Calu3 (cell line): ENCODE measurements around the gene TUBB1. TPM values are rescaled to one million over a fixed set of nuclear protein-coding genes. Genes with fewer than 3 reads are reported as not detected.

Experiments
- BruUV-seq: library from RNA; stranded (reverse); fragments of 400-500 nt; replicated peaks from 2 replicates; lab custom pipeline; 2021; lab: Mats Ljungman, UMichigan
- CTCF ChIA-PET: fragments of 300-600 bp; sonication (Branson Sonifier 250); formaldehyde crosslinking; loops from one replicate; lab custom pipeline; 2022; ENCODE audit warnings: antibody characterized with exemption; lab: Charles Lee
- DNase-seq: peaks from one replicate; pipeline ENCODE4 v3.0.0; 2022
- H3K27ac Mint-ChIP-seq: one replicate; pipeline ENCODE4 v1.8.0; 2022; ENCODE audit warnings: mixed read lengths; ENCODE audit not compliant: unreplicated experiment
- H3K27me3 Mint-ChIP-seq: one replicate; pipeline ENCODE4 v1.8.0; 2022; ENCODE audit warnings: mixed read lengths; ENCODE audit not compliant: unreplicated experiment
- H3K36me3 Mint-ChIP-seq: one replicate; pipeline ENCODE4 v1.8.0; 2022; ENCODE audit warnings: mild to moderate bottlenecking, moderate library complexity, mixed read lengths; ENCODE audit not compliant: insufficient read depth, unreplicated experiment
- H3K4me1 Mint-ChIP-seq: one replicate; pipeline ENCODE4 v1.8.0; 2022; ENCODE audit warnings: mild to moderate bottlenecking, low read depth, mixed read lengths; ENCODE audit not compliant: unreplicated experiment
- H3K4me3 Mint-ChIP-seq: one replicate; pipeline ENCODE4 v1.8.0; 2022; ENCODE audit warnings: mild to moderate bottlenecking, low read depth, moderate library complexity, mixed read lengths; ENCODE audit not compliant: unreplicated experiment
- H3K9me3 Mint-ChIP-seq: one replicate; pipeline ENCODE4 v1.8.0; 2022; ENCODE audit warnings: low read depth, mixed read lengths; ENCODE audit not compliant: unreplicated experiment
- intact Hi-C: fragments of 100-400 bp; cut with micrococcal nuclease; formaldehyde crosslinking; loops from one replicate; pipeline ENCODE4 v1.10.0; 2022; ENCODE audit not compliant: unreplicated experiment
- total RNA-seq: library from RNA; stranded (reverse); gene quantifications from 2 replicates; pipeline ENCODE4 v1.2.3, GENCODE V29; 2022
- TF ChIP-seq, protein P1 (sequence below): fragments of 200-600 bp; IDR thresholded peaks from one replicate; pipeline ENCODE4 v1.8.0; 2022; ENCODE audit warnings: antibody characterized with exemption; ENCODE audit not compliant: unreplicated experiment

The TUBB1 gene
- total RNA-seq, 1 experiment from 2014 or later = not detected

DNA sequence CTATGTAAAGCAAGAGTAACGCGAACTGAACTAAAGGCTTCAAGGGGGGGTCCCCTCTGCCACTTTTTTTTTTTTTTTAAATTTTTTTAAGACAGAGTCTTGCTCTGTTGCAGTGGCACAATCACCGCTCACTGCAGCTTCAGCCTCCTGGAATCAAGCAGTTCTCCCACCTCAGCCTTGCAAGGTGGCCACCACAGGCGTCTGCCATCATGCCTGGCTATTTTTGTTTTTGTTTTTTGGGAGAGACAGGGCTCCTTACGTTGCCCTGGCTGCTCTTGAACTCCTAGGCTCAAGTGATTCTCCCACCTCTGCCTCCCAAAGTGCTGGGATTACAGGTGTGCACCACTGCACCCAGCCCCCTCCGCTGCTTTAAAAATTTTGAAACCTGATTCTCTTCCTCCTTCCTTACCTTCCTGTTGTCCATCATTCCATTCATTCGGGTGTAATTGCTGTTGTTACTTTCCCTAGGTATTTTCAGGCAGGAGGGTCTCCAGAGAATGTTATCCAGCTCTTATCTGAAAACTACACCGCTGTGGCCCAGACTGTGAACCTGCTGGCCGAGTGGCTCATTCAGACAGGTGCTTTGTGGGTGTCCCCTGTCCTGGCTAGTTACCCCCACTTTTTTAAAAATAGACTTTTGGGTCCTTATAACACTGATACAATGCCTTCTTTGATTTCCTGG lies 32.8 kb upstream of the TUBB1 start:
- no peaks in the 10 kb centered on the region for H3K9me3 Mint-ChIP-seq
- intact Hi-C loops = loop anchor here (5.0 kb wide), 1 partner anchor 79 kb away; no protein-coding TSS in a partner anchor
- CTCF ChIA-PET = interaction anchor here (0.7 to 0.9 kb wide), 2 partner anchors 9 to 46 kb away, joined by 3 read pairs; partner anchors contain the start of gene ATP5F1E
- DNase-seq = no peak
- BruUV-seq = no TSS peak
- H3K27me3 Mint-ChIP-seq = no peaks in the 10 kb centered on the region
- peaks cover 72% of the 10 kb centered on the region for H3K36me3 Mint-ChIP-seq
- peaks cover 27% of the 10 kb centered on the region for H3K4me1 Mint-ChIP-seq
- TF ChIP-seq, protein P1, sequence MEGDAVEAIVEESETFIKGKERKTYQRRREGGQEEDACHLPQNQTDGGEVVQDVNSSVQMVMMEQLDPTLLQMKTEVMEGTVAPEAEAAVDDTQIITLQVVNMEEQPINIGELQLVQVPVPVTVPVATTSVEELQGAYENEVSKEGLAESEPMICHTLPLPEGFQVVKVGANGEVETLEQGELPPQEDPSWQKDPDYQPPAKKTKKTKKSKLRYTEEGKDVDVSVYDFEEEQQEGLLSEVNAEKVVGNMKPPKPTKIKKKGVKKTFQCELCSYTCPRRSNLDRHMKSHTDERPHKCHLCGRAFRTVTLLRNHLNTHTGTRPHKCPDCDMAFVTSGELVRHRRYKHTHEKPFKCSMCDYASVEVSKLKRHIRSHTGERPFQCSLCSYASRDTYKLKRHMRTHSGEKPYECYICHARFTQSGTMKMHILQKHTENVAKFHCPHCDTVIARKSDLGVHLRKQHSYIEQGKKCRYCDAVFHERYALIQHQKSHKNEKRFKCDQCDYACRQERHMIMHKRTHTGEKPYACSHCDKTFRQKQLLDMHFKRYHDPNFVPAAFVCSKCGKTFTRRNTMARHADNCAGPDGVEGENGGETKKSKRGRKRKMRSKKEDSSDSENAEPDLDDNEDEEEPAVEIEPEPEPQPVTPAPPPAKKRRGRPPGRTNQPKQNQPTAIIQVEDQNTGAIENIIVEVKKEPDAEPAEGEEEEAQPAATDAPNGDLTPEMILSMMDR = no peak
- no peak overlapping the region for H3K4me3 Mint-ChIP-seq
- no peak overlapping the region for H3K27ac Mint-ChIP-seq

DNA sequence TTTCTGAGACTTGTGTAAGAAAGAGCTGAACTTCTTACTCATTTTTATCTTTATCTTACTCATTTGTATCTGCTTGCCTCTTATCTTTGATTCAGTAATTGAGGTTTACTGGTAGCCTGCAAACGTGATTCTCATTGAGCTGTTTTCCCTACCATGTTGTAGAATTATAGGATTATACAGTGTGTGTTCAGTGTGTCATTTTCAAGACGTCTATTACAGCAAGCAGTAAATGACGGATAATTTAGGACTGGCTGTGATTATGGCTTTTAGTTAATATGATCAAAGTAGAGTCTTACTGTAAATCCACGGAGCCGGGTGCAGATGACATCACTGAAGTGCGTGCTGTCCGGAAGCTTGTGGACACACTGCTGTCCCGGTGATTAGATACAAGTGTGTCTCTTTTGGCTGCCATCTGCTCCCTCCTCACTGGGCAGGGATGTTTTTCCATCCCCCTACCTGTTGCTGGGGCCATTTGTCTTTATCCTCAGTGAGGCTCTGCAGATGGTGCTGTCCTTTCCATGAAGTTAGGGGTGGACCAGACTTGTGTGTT lies 32.2 kb upstream of the TUBB1 start:
- H3K36me3 Mint-ChIP-seq = peaks cover 72% of the 10 kb centered on the region
- intact Hi-C loops = loop anchor here (5.0 kb wide), 1 partner anchor 80 kb away; no protein-coding TSS in a partner anchor
- H3K4me1 Mint-ChIP-seq = peaks cover 25% of the 10 kb centered on the region
- H3K4me3 Mint-ChIP-seq = no peak overlapping the region
- no peaks in the 10 kb centered on the region for H3K9me3 Mint-ChIP-seq
- no TSS peak for BruUV-seq
- no peak overlapping the region for H3K27ac Mint-ChIP-seq
- DNase-seq = no peak
- CTCF ChIA-PET = interaction anchor here (0.7 to 0.9 kb wide), 2 partner anchors 9 to 45 kb away, joined by 3 read pairs; partner anchors contain the start of gene ATP5F1E
- H3K27me3 Mint-ChIP-seq = no peaks in the 10 kb centered on the region
- TF ChIP-seq, protein P1 = no peak

DNA sequence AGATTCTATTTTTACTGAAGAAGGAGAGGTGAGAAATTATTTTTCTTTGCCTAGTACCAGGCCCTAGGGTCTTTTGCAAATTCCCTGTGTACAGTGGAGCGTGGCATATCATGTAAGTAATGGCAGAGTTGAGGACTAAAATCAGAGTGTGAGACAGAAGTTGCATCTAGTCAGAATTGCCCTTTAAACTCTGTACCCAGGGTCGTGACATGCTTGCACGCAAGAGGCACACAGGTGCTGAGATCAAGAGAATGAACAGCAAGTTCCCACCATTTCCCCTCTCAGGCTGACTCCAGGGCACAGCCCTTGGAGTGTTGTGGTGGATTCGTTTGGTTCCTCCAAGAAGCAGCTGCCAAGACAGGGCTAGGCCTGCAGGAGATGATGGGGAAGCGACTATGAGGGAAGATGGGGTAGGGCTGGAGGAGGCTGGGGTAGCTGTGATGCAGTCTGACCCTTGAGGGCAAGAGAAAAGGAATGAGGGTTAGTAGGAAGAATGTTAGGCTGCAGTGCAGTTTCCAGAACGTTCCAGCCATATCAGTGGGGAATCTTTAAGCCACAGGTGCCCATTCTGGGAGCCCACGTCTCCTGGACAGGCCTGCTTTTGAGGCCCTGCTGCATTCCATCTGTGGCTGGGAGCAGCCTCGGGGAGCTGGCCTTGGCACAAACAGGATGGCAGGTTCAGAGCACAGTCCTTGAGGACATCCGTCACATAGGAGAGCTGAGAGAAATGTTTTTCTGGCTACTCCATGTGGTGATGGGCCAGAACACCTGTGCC lies 31.3 kb upstream of the TUBB1 start:
- no peaks in the 10 kb centered on the region for H3K9me3 Mint-ChIP-seq
- no peak overlapping the region for H3K4me3 Mint-ChIP-seq
- intact Hi-C loops = loop anchor here (5.0 kb wide), 1 partner anchor 81 kb away; no protein-coding TSS in a partner anchor
- TF ChIP-seq, protein P1 = no peak
- CTCF ChIA-PET = no interaction called here
- H3K36me3 Mint-ChIP-seq = peaks cover 70% of the 10 kb centered on the region
- BruUV-seq = no TSS peak
- no peaks in the 10 kb centered on the region for H3K27me3 Mint-ChIP-seq
- no peak for DNase-seq
- H3K27ac Mint-ChIP-seq = no peak overlapping the region
- peaks cover 15% of the 10 kb centered on the region for H3K4me1 Mint-ChIP-seq

DNA sequence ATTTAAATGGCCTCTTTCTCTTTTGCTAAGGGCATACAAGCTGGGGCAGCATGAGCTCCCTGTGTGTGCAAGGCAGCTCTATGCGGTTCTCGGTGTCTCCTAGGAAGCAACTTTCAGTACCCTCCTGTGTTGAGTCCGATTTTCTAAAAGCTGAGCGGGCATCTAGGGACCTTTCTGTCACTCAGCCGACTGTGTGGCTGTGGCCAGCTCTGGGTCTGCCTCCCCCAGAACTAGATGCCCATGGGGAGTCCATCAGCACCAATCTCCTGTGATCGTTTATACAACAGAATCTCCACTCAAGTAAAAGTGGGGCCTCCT lies 30.7 kb upstream of the TUBB1 start:
- no TSS peak for BruUV-seq
- H3K4me3 Mint-ChIP-seq = no peak overlapping the region
- DNase-seq = no peak
- CTCF ChIA-PET = no interaction called here
- peaks cover 64% of the 10 kb centered on the region for H3K36me3 Mint-ChIP-seq
- intact Hi-C loops = loop anchor here (5.0 kb wide), 1 partner anchor 81 kb away; no protein-coding TSS in a partner anchor
- no peaks in the 10 kb centered on the region for H3K27me3 Mint-ChIP-seq
- H3K4me1 Mint-ChIP-seq = peaks cover 14% of the 10 kb centered on the region
- H3K27ac Mint-ChIP-seq = no peak overlapping the region
- no peaks in the 10 kb centered on the region for H3K9me3 Mint-ChIP-seq
- TF ChIP-seq, protein P1 = no peak
